ENCODE measurements around the gene MYD88.

The MYD88 gene

GRCh38 chr3:38164952-38165721 lies 26.7 kb downstream of the MYD88 start, which contains the start of gene OXSR1:
Gene OXSR1 (plus strand): TSS chr3:38165537. CDS start chr3:38165877, 340 bp downstream.
- Mint-ChIP-seq H3K9me3 (no peaks in the 10 kb centered on the region), H3K4me3 (peak within 1 kb of the TSS; percentile 90), H3K36me3 (peaks cover 25% of the 10 kb centered on the region), H3K27ac (peak within 1 kb of the TSS; percentile 99), H3K27me3 (peaks cover 3% of the 10 kb centered on the region), H3K4me1 (peaks cover 58% of the 10 kb centered on the region)
- DNase-seq, result peak; percentile 99
- CTCF ChIA-PET, result interaction anchor here (0.6 to 1.5 kb wide), 7 partner anchors 9 to 181 kb away, joined by 3 to 6 read pairs (median 3); partner anchors contain the start of gene XYLB

GRCh38 chr3:38165722-38166387 lies 27.4 kb downstream of the MYD88 start:
- Mint-ChIP-seq H3K4me3 (peak overlapping the region; percentile 90), H3K9me3 (no peaks in the 10 kb centered on the region), H3K4me1 (peaks cover 65% of the 10 kb centered on the region), H3K27ac (peak overlapping the region; percentile 99), H3K36me3 (peaks cover 32% of the 10 kb centered on the region), H3K27me3 (peaks cover 3% of the 10 kb centered on the region)
- CTCF ChIA-PET, result interaction anchor here (1.1 to 1.5 kb wide), 2 partner anchors 16 to 26 kb away, joined by 4 to 6 read pairs; no protein-coding TSS in a partner anchor
- no peak for DNase-seq

GRCh38 chr3:38167591-38167990 lies 29.1 kb downstream of the MYD88 start:
- Mint-ChIP-seq H3K36me3 (peaks cover 38% of the 10 kb centered on the region), H3K27me3 (peaks cover 3% of the 10 kb centered on the region), H3K9me3 (no peaks in the 10 kb centered on the region), H3K4me1 (peaks cover 79% of the 10 kb centered on the region), H3K27ac (peak overlapping the region; percentile 17), H3K4me3 (peak overlapping the region; percentile 90)
- DNase-seq, result no peak
- CTCF ChIA-PET, result no interaction called here

- H3K27me3 Mint-ChIP-seq, result peaks cover 3% of the 10 kb centered on the region
- H3K4me1 Mint-ChIP-seq, result peaks cover 81% of the 10 kb centered on the region
- H3K4me3 Mint-ChIP-seq, result no peak overlapping the region
- no peak overlapping the region for H3K27ac Mint-ChIP-seq
- no peak for DNase-seq
- H3K9me3 Mint-ChIP-seq, result no peaks in the 10 kb centered on the region
- H3K36me3 Mint-ChIP-seq, result peaks cover 38% of the 10 kb centered on the region
- CTCF ChIA-PET, result no interaction called here
Measured at GRCh38 chr3:38168151-38169026, 29.9 kb downstream of the MYD88 start.

- H3K4me3 Mint-ChIP-seq, result no peak overlapping the region
- CTCF ChIA-PET, result no interaction called here
- H3K36me3 Mint-ChIP-seq, result peaks cover 38% of the 10 kb centered on the region
- no peak overlapping the region for H3K27ac Mint-ChIP-seq
- peaks cover 3% of the 10 kb centered on the region for H3K27me3 Mint-ChIP-seq
- no peak for DNase-seq
- H3K9me3 Mint-ChIP-seq, result no peaks in the 10 kb centered on the region
- H3K4me1 Mint-ChIP-seq, result peaks cover 81% of the 10 kb centered on the region
Measured at GRCh38 chr3:38169027-38169317, 30.5 kb downstream of the MYD88 start.

GRCh38 chr3:38170722-38171121 lies 32.3 kb downstream of the MYD88 start:
- H3K27ac Mint-ChIP-seq, result no peak overlapping the region
- no peak overlapping the region for H3K4me3 Mint-ChIP-seq
- CTCF ChIA-PET, result no interaction called here

GRCh38 chr3:38171622-38172021 lies 33.2 kb downstream of the MYD88 start:
- no peak overlapping the region for H3K27ac Mint-ChIP-seq
- CTCF ChIA-PET, result no interaction called here
- no peaks in the 10 kb centered on the region for H3K27me3 Mint-ChIP-seq
- DNase-seq, result no peak
- H3K4me3 Mint-ChIP-seq, result no peak overlapping the region
- no peaks in the 10 kb centered on the region for H3K9me3 Mint-ChIP-seq
- peaks cover 77% of the 10 kb centered on the region for H3K4me1 Mint-ChIP-seq
- peaks cover 33% of the 10 kb centered on the region for H3K36me3 Mint-ChIP-seq

More at GRCh38 chr3:38170722-38171121, 32.3 kb downstream of the MYD88 start:
- no peaks in the 10 kb centered on the region for H3K27me3 Mint-ChIP-seq
- peaks cover 84% of the 10 kb centered on the region for H3K4me1 Mint-ChIP-seq
- no peak for DNase-seq
- no peaks in the 10 kb centered on the region for H3K9me3 Mint-ChIP-seq
- H3K36me3 Mint-ChIP-seq, result peaks cover 38% of the 10 kb centered on the region

GRCh38 chr3:38173834-38174418 lies 35.5 kb downstream of the MYD88 start:
- H3K4me1 Mint-ChIP-seq, result peaks cover 59% of the 10 kb centered on the region
- H3K9me3 Mint-ChIP-seq, result no peaks in the 10 kb centered on the region
- peaks cover 28% of the 10 kb centered on the region for H3K36me3 Mint-ChIP-seq
- no peak for DNase-seq
- no peaks in the 10 kb centered on the region for H3K27me3 Mint-ChIP-seq
- no peak overlapping the region for H3K4me3 Mint-ChIP-seq
- CTCF ChIA-PET, result interaction anchor here (0.9 kb wide), 1 partner anchor 9 kb away, joined by 3 read pairs; no protein-coding TSS in a partner anchor
- peak overlapping the region; percentile 0 for H3K27ac Mint-ChIP-seq

GRCh38 chr3:38177181-38177580 lies 38.7 kb downstream of the MYD88 start:
- CTCF ChIA-PET, result interaction anchor here (1.0 kb wide), 1 partner anchor 25 kb away, joined by 3 read pairs; no protein-coding TSS in a partner anchor
- peaks cover 34% of the 10 kb centered on the region for H3K4me1 Mint-ChIP-seq
- no peak overlapping the region for H3K4me3 Mint-ChIP-seq
- H3K36me3 Mint-ChIP-seq, result peaks cover 22% of the 10 kb centered on the region
- H3K27ac Mint-ChIP-seq, result peak overlapping the region; percentile 65
- H3K9me3 Mint-ChIP-seq, result no peaks in the 10 kb centered on the region
- DNase-seq, result no peak
- no peaks in the 10 kb centered on the region for H3K27me3 Mint-ChIP-seq

- H3K27me3 Mint-ChIP-seq, result no peaks in the 10 kb centered on the region
- H3K9me3 Mint-ChIP-seq, result peaks cover 5% of the 10 kb centered on the region
- H3K27ac Mint-ChIP-seq, result no peak overlapping the region
- no peaks in the 10 kb centered on the region for H3K4me1 Mint-ChIP-seq
- H3K36me3 Mint-ChIP-seq, result peaks cover 44% of the 10 kb centered on the region
- DNase-seq, result no peak
- CTCF ChIA-PET, result interaction anchor here (1.1 to 1.5 kb wide), 2 partner anchors 54 to 183 kb away, joined by 3 read pairs; no protein-coding TSS in a partner anchor
- H3K4me3 Mint-ChIP-seq, result no peak overlapping the region
Measured at GRCh38 chr3:38186781-38187180, 48.3 kb downstream of the MYD88 start.

- no peaks in the 10 kb centered on the region for H3K27me3 Mint-ChIP-seq
- H3K4me3 Mint-ChIP-seq, result no peak overlapping the region
- CTCF ChIA-PET, result no interaction called here
- peaks cover 45% of the 10 kb centered on the region for H3K36me3 Mint-ChIP-seq
- no peaks in the 10 kb centered on the region for H3K4me1 Mint-ChIP-seq
- DNase-seq, result no peak
- H3K9me3 Mint-ChIP-seq, result peaks cover 5% of the 10 kb centered on the region
- H3K27ac Mint-ChIP-seq, result no peak overlapping the region
Measured at GRCh38 chr3:38190481-38190881, 52.0 kb downstream of the MYD88 start.
